ENCODE measurements around the gene KRT80. TPM values are rescaled to one million over a fixed set of nuclear protein-coding genes. Genes with fewer than 3 reads are reported as not detected.

Gene KRT80
- total and polyA plus RNA-seq, 7 donors, result 0.11 to 14.0 (median 0.44) TPM

DNA sequence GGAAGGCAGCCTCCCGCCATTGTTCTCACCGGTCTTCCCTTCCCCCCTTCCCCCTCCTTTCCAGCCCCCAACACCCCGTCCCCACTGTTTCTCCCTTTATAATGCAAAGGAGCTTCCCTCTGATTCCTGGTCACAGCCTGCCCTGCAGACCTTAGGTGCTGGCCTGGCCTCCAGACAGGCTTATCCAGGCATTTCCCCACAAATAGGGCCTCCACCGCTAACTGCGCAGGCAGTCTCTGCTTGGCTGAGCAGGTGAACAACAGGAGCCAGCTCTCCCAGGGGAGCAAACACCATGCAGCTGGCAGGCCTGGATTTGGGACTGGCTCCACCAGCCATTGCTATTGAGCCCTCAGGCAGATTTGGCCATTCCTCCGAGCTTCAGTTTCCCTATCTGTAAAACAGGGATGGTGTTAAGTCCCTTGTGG, 66.3 kb downstream of the KRT80 start:
- WGBS, 3 donors, result 76 to 86% (median 80%) methylated on average over 6 of the region's 6 CpGs
- Histone ChIP-seq H3K27me3 (ENCODE audit: insufficient read depth in 3 of 3, low read length in 2 of 3) (no peaks in the 10 kb centered on the region), H3K9me3 (no peaks in the 10 kb centered on the region), H3K36me3 (ENCODE audit: insufficient read depth in 1 of 2, low read depth in 1 of 2) (no peaks in the 10 kb centered on the region), H3K27ac (no peak overlapping the region), H3K4me3 (no peak overlapping the region), H3K4me1 (no peaks in the 10 kb centered on the region)
- no peak for ATAC-seq
- no peak for DNase-seq
- TF ChIP-seq, protein P1, sequence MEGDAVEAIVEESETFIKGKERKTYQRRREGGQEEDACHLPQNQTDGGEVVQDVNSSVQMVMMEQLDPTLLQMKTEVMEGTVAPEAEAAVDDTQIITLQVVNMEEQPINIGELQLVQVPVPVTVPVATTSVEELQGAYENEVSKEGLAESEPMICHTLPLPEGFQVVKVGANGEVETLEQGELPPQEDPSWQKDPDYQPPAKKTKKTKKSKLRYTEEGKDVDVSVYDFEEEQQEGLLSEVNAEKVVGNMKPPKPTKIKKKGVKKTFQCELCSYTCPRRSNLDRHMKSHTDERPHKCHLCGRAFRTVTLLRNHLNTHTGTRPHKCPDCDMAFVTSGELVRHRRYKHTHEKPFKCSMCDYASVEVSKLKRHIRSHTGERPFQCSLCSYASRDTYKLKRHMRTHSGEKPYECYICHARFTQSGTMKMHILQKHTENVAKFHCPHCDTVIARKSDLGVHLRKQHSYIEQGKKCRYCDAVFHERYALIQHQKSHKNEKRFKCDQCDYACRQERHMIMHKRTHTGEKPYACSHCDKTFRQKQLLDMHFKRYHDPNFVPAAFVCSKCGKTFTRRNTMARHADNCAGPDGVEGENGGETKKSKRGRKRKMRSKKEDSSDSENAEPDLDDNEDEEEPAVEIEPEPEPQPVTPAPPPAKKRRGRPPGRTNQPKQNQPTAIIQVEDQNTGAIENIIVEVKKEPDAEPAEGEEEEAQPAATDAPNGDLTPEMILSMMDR (IDR thresholded peaks at IDR 0.05), result no peak
- intact Hi-C loops (cut with DNase I), result no loop called here

DNA sequence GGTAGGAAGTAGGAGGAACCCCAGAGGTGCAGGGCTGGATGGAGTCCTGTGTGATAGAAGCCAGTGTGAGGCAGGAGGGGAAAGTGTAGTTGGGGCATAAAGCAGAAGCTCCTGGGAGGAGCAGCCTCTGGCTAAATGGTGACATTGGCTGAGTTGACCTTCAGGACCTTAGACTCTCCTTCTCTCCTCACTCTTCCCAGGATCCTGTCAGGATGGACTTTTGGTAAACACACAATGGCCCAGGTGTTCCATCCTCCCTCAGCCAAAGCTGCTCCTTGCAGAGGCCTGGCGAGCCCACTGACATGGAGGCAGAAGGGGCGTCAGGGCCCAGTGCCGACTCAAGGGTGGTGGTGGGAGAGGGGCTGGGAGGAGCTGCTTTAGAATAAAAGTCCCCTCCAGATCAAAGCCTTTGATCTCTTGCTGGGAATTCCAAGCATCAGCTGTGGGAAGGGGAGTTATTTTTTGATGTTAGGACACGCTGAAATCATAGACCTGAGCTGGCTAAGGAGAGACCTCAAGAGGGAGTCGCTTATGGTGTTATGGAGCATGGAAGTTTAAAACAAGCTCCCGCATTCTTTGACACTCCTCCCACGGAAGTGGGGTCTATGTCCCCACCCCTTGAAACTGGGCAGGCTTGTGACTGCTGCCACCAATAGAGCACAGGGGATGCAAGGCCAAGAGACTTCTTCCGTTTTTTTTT, 68.2 kb downstream of the KRT80 start:
- TF ChIP-seq, protein P1 (IDR thresholded peaks at IDR 0.05), result no peak
- WGBS, 3 donors, result 73 to 80% (median 79%) methylated on average over 8 of the region's 8 CpGs
- DNase-seq (no peak), ATAC-seq (no peak)
- Histone ChIP-seq H3K27me3 (ENCODE audit: insufficient read depth in 3 of 3, low read length in 2 of 3) (no peaks in the 10 kb centered on the region), H3K4me3 (no peak overlapping the region), H3K36me3 (ENCODE audit: insufficient read depth in 1 of 2, low read depth in 1 of 2) (no peaks in the 10 kb centered on the region), H3K27ac (no peak overlapping the region), H3K4me1 (no peaks in the 10 kb centered on the region), H3K9me3 (no peaks in the 10 kb centered on the region)
- intact Hi-C loops (cut with DNase I), result loop anchor here (2.0 to 5.0 kb wide), 4 partner anchors 39 to 121 kb away; partner anchors contain the start of gene TAMALIN (in 1 of the 2)

- TF ChIP-seq, protein P1 (IDR thresholded peaks at IDR 0.05), result no peak
- ATAC-seq (no peak), DNase-seq (no peak)
- Histone ChIP-seq H3K9me3 (no peaks in the 10 kb centered on the region), H3K4me1 (no peaks in the 10 kb centered on the region), H3K4me3 (no peak overlapping the region), H3K36me3 (ENCODE audit: insufficient read depth in 1 of 2, low read depth in 1 of 2) (no peaks in the 10 kb centered on the region), H3K27me3 (ENCODE audit: insufficient read depth in 3 of 3, low read length in 2 of 3) (no peaks in the 10 kb centered on the region), H3K27ac (no peak overlapping the region)
- intact Hi-C loops (cut with DNase I), result loop anchor here (2.0 to 5.0 kb wide), 4 partner anchors 38 to 121 kb away; partner anchors contain the start of gene TAMALIN (in 1 of the 2)
- WGBS, 3 donors, result 89 to 97% (median 93%) methylated on average over 7 of the region's 7 CpGs
These were observed 68.9 kb downstream of the KRT80 start for GRCh38 chr12:52122904-52123303.

DNA sequence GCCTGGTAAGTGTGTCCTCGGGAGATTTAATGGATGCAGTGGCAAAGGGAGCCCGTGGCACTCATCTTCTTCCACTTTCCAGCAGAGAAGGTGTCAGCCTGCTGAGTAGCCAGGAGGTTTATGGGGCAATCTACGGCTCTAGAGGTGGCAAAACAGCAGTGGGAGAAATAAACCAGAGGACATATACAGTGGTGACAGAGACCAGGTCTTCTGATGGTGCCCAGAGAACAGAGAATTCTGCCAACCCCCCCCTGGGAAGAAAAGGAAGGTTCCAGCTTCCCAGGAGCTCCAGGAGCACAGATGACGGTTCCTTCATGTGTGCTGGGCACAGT, 69.3 kb downstream of the KRT80 start:
- ATAC-seq, result no peak
- no peaks in the 10 kb centered on the region for H3K9me3 ChIP-seq
- TF ChIP-seq, protein P1 (IDR thresholded peaks at IDR 0.05), result no peak
- H3K4me3 ChIP-seq, result no peak overlapping the region
- no peaks in the 10 kb centered on the region for H3K4me1 ChIP-seq
- no peaks in the 10 kb centered on the region for H3K27me3 ChIP-seq (ENCODE audit: insufficient read depth in 3 of 3, low read length in 2 of 3)
- no peak overlapping the region for H3K27ac ChIP-seq
- no peaks in the 10 kb centered on the region for H3K36me3 ChIP-seq (ENCODE audit: insufficient read depth in 1 of 2, low read depth in 1 of 2)
- intact Hi-C loops (cut with DNase I), result loop anchor here (2.0 to 5.0 kb wide), 4 partner anchors 38 to 120 kb away; partner anchors contain the start of gene TAMALIN (in 1 of the 2)
- WGBS, 3 donors, result 87 to 92% (median 88%) methylated on average over 4 of the region's 4 CpGs
- DNase-seq, result no peak

All from psoas muscle (tissue), 8 donors.